ENCODE results near the gene TUBB2B. TPM values are rescaled to one million over a fixed set of nuclear protein-coding genes. Genes with fewer than 3 reads are reported as not detected.
A peak's percentile ranks its signal among the peaks of the same experiment; 100 is the strongest.

The TUBB2B gene
- total and polyA plus RNA-seq, 10 of the 15 experiments (the other 5 are each of a cell fraction or from before 2014, with no cell fraction given) = 2.6 to 75.2 (median 21.2) TPM

DNA sequence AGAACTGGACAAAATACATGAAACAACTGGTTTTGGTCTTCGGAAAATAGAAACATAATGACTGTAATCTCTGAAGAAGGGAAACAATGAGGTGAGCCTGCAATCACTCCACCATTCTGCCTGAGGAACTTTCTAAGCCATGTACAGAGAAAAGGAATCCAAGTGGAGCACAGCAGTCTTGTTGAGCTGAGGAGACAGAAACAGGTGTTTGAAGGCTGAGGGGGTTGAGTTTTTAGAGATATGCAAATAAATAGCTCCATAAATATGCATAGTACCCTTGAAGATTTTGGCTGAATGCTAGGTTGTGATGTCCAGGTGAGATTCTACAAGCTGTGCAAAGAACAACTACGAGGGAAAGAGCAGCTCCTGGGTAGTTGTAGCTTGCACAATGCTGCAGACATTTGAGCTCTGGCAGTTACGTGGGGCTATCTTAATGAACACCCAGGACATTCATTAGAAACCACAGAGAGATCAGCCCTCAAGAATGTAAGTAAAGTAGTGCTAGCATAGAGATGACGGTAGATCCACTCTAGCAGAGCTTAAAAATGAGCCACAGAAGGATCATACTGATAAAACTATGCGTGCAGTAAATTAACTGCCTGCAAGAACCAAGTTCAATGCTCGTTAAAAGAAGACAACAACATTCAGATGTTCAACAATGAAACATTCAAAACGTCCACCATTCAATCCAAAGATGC, 24.3 kb downstream of the TUBB2B start:
- Histone ChIP-seq H3K9me3 (replicated peaks; ENCODE audit: control insufficient read depth, insufficient read depth, low read length) (peaks cover 4% of the 10 kb centered on the region; the same call in 2 of the 3 replicates), H3K4me2 (ENCODE audit: control insufficient read depth, insufficient read depth) (peak overlapping the region; percentile 63), H3K79me2 (ENCODE audit: control insufficient read depth, insufficient read depth, low read length) (no peaks in the 10 kb centered on the region), H2AFZ (ENCODE audit: control insufficient read depth, low read depth, low read length) (peak overlapping the region; percentile 55), H4K20me1 (ENCODE audit: control insufficient read depth, insufficient read depth) (no peaks in the 10 kb centered on the region), H3K4me1 (ENCODE audit: control insufficient read depth, insufficient read depth, low read length) (peaks cover 29% of the 10 kb centered on the region), H3K4me3 (peak overlapping the region; percentile 30; the same call in 1 of the 2 replicates), H3K27ac (ENCODE audit: control insufficient read depth, insufficient read depth) (peak overlapping the region; percentile 34), H3K27me3 (replicated peaks in 1 of 2; ENCODE audit: control insufficient read depth in 2 of 2, insufficient read depth in 2 of 2, low read length in 1 of 2) (no peaks in the 10 kb centered on the region), H3K36me3 (ENCODE audit: control insufficient read depth in 2 of 2, insufficient read depth in 2 of 2, low read length in 1 of 2) (no peaks in the 10 kb centered on the region), H3K9ac (ENCODE audit: control insufficient read depth, insufficient read depth, low read length) (no peak overlapping the region)
- peak; percentile 65 for ATAC-seq
- TF ChIP-seq RUNX3 (IDR thresholded peaks at IDR 0.05; ENCODE audit: low read length) = 0 out of 2 replicates have a peak, but pooled peaks have one; percentile 11
- TF ChIP-seq, protein P1, sequence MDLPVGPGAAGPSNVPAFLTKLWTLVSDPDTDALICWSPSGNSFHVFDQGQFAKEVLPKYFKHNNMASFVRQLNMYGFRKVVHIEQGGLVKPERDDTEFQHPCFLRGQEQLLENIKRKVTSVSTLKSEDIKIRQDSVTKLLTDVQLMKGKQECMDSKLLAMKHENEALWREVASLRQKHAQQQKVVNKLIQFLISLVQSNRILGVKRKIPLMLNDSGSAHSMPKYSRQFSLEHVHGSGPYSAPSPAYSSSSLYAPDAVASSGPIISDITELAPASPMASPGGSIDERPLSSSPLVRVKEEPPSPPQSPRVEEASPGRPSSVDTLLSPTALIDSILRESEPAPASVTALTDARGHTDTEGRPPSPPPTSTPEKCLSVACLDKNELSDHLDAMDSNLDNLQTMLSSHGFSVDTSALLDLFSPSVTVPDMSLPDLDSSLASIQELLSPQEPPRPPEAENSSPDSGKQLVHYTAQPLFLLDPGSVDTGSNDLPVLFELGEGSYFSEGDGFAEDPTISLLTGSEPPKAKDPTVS (IDR thresholded peaks at IDR 0.05; ENCODE audit: low read depth, low read length) = no peak
- TF ChIP-seq ZZZ3 (IDR thresholded peaks at IDR 0.05; ENCODE audit: control insufficient read depth, insufficient read length, low read depth) = no peak
- TF ChIP-seq SUZ12 (IDR thresholded peaks at IDR 0.05; ENCODE audit: unreplicated experiment) = no peak
- TF ChIP-seq JUND (IDR thresholded peaks at IDR 0.05; ENCODE audit: low read depth, low read length) = no peak
- TF ChIP-seq, protein P2, sequence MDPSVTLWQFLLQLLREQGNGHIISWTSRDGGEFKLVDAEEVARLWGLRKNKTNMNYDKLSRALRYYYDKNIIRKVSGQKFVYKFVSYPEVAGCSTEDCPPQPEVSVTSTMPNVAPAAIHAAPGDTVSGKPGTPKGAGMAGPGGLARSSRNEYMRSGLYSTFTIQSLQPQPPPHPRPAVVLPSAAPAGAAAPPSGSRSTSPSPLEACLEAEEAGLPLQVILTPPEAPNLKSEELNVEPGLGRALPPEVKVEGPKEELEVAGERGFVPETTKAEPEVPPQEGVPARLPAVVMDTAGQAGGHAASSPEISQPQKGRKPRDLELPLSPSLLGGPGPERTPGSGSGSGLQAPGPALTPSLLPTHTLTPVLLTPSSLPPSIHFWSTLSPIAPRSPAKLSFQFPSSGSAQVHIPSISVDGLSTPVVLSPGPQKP (IDR thresholded peaks at IDR 0.05; ENCODE audit: low read depth, low read length) = no peak
- TF ChIP-seq SMARCA5 (IDR thresholded peaks at IDR 0.05) = no peak
- no peak for DNase-seq (ENCODE audit: low read depth, low spot score)
- BruUV-seq (replicated peaks) = no TSS peak
- POLR2A ChIA-PET = interaction anchor here (0.7 to 0.9 kb wide), 2 partner anchors 37 to 48 kb away, joined by 4 to 7 read pairs; no protein-coding TSS in a partner anchor
- in situ Hi-C loops (cut with MboI) = no loop called here
- SMC1A ChIA-PET (ENCODE audit: uncharacterized antibody, unreplicated experiment) = interaction anchor here (0.9 to 1.5 kb wide), 4 partner anchors 9 to 18 kb away, joined by 3 to 5 read pairs (median 4); no protein-coding TSS in a partner anchor
- CTCF ChIA-PET = interaction anchor here (0.8 to 0.9 kb wide), 2 partner anchors 46 to 49 kb away, joined by 4 read pairs; partner anchors contain the start of gene TUBB2A
- FAIRE-seq = peak; percentile 7
- RAD21 ChIA-PET (ENCODE audit: unreplicated experiment) = no interaction called here
- 32% methylated on average over 7 of the region's 7 CpGs for WGBS (ENCODE audit: insufficient coverage, insufficient replicate concordance, low lambda C conversion rate, missing lambda C conversion rate)
- intact Hi-C loops (cut with micrococcal nuclease; ENCODE audit: unreplicated experiment) = loop anchor here (10.0 kb wide), 1 partner anchor 338 kb away; no protein-coding TSS in a partner anchor

Measured in GM12878 (cell line).